ENCODE results near the gene LTF.

The LTF gene

GRCh38 chr3:46479696-46480095, 15.0 kb upstream of the LTF start:
- ATAC-seq (ENCODE audit: low read depth) (no peak), DNase-seq (ENCODE audit: low spot score) (peak; percentile 4)
- Histone ChIP-seq H3K27ac (ENCODE audit: poor library complexity, severe bottlenecking) (no peak overlapping the region), H3K36me3 (ENCODE audit: low read depth) (no peaks in the 10 kb centered on the region), H3K27me3 (ENCODE audit: insufficient read depth, poor library complexity, severe bottlenecking) (no peaks in the 10 kb centered on the region), H3K9me3 (ENCODE audit: severe bottlenecking) (no peaks in the 10 kb centered on the region), H3K4me1 (ENCODE audit: insufficient read depth, poor library complexity, severe bottlenecking) (no peaks in the 10 kb centered on the region), H3K4me3 (ENCODE audit: severe bottlenecking) (no peak overlapping the region)
- no peak for TF ChIP-seq CTCF (IDR thresholded peaks at IDR 0.05; ENCODE audit: poor library complexity, severe bottlenecking)

- DNase-seq (ENCODE audit: low spot score): peak; percentile 7
- TF ChIP-seq CTCF (IDR thresholded peaks at IDR 0.05; ENCODE audit: poor library complexity, severe bottlenecking): no peak
- Histone ChIP-seq H3K27ac (ENCODE audit: poor library complexity, severe bottlenecking) (no peak overlapping the region), H3K36me3 (ENCODE audit: low read depth) (no peaks in the 10 kb centered on the region), H3K4me3 (ENCODE audit: severe bottlenecking) (no peak overlapping the region), H3K27me3 (ENCODE audit: insufficient read depth, poor library complexity, severe bottlenecking) (no peaks in the 10 kb centered on the region), H3K9me3 (ENCODE audit: severe bottlenecking) (no peaks in the 10 kb centered on the region), H3K4me1 (ENCODE audit: insufficient read depth, poor library complexity, severe bottlenecking) (no peaks in the 10 kb centered on the region)
- ATAC-seq (ENCODE audit: low read depth): no peak
Measured at GRCh38 chr3:46479021-46479420, 14.3 kb upstream of the LTF start.

- Histone ChIP-seq H3K27ac (ENCODE audit: poor library complexity, severe bottlenecking) (no peak overlapping the region), H3K9me3 (ENCODE audit: severe bottlenecking) (no peaks in the 10 kb centered on the region), H3K27me3 (ENCODE audit: insufficient read depth, poor library complexity, severe bottlenecking) (no peaks in the 10 kb centered on the region), H3K4me3 (ENCODE audit: severe bottlenecking) (no peak overlapping the region), H3K36me3 (ENCODE audit: low read depth) (no peaks in the 10 kb centered on the region), H3K4me1 (ENCODE audit: insufficient read depth, poor library complexity, severe bottlenecking) (no peaks in the 10 kb centered on the region)
- DNase-seq (ENCODE audit: low spot score): peak; percentile 23
- no peak for ATAC-seq (ENCODE audit: low read depth)
- TF ChIP-seq CTCF (IDR thresholded peaks at IDR 0.05; ENCODE audit: poor library complexity, severe bottlenecking): no peak
Measured at GRCh38 chr3:46478341-46478740, 13.6 kb upstream of the LTF start.

DNA sequence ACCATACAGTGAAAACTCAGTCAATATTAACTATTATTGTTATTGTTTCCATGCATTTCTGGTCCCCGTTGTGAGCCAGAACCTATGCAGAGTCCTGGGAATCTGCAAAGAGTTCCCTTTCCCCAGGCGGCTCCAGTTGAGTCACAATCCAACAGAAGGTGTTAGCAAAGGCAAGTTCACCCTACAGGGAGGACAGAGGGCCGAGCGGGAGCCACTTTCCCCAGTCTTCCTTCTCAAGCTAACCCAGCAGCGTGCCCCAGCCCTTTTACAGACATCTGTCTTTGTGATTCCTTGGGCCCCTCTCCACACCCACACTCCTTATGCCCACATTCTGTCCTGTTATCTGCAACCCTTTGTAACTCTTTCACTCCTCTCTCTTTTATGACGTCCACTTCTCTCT, 13.1 kb upstream of the LTF start:
- Histone ChIP-seq H3K27ac (ENCODE audit: poor library complexity, severe bottlenecking) (no peak overlapping the region), H3K9me3 (ENCODE audit: severe bottlenecking) (no peaks in the 10 kb centered on the region), H3K27me3 (ENCODE audit: insufficient read depth, poor library complexity, severe bottlenecking) (no peaks in the 10 kb centered on the region), H3K4me3 (ENCODE audit: severe bottlenecking) (no peak overlapping the region), H3K36me3 (ENCODE audit: low read depth) (no peaks in the 10 kb centered on the region), H3K4me1 (ENCODE audit: insufficient read depth, poor library complexity, severe bottlenecking) (no peaks in the 10 kb centered on the region)
- ATAC-seq (ENCODE audit: low read depth) (no peak), DNase-seq (ENCODE audit: low spot score) (no peak)
- no peak for TF ChIP-seq CTCF (IDR thresholded peaks at IDR 0.05; ENCODE audit: poor library complexity, severe bottlenecking)

- Histone ChIP-seq H3K9me3 (ENCODE audit: severe bottlenecking) (no peaks in the 10 kb centered on the region), H3K4me1 (ENCODE audit: insufficient read depth, poor library complexity, severe bottlenecking) (no peaks in the 10 kb centered on the region), H3K27me3 (ENCODE audit: insufficient read depth, poor library complexity, severe bottlenecking) (no peaks in the 10 kb centered on the region), H3K27ac (ENCODE audit: poor library complexity, severe bottlenecking) (no peak overlapping the region), H3K4me3 (ENCODE audit: severe bottlenecking) (no peak overlapping the region), H3K36me3 (ENCODE audit: low read depth) (no peaks in the 10 kb centered on the region)
- TF ChIP-seq CTCF (IDR thresholded peaks at IDR 0.05; ENCODE audit: poor library complexity, severe bottlenecking): no peak
- ATAC-seq (ENCODE audit: low read depth) (no peak), DNase-seq (ENCODE audit: low spot score) (peak; percentile 8)
Measured at GRCh38 chr3:46477145-46477544, 12.4 kb upstream of the LTF start.

All from RWPE2 (cell line).